ENCODE measurements around the gene UBE2H.

UBE2H gene

DNA sequence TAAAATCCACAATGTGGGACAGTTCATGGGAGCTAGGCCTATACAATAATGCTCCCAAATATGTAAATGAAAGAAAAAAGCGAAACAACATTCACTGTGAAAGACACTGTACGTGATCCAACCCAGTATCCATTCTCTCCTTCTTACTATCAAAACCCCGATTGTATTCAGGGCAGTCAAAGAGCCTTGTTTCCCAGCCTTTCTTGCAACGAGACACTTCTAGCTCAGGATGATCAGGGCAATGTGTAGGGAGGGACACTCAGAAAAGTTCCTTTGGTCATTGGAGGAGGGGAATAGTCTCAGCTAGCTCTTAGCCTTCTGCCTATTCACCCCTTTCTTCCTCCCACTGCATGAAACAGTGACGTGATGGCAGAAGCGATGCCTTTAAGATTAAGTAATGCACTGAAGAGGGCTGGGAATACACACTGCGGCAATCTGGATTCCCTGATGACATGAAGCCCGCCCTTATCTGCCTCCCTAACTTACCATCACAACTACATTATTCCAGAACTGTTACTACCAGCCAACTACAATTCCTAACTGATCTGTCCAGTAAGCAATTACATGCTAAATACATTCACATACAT, 27.3 kb downstream of the UBE2H start:
- TF ChIP-seq, protein P1, sequence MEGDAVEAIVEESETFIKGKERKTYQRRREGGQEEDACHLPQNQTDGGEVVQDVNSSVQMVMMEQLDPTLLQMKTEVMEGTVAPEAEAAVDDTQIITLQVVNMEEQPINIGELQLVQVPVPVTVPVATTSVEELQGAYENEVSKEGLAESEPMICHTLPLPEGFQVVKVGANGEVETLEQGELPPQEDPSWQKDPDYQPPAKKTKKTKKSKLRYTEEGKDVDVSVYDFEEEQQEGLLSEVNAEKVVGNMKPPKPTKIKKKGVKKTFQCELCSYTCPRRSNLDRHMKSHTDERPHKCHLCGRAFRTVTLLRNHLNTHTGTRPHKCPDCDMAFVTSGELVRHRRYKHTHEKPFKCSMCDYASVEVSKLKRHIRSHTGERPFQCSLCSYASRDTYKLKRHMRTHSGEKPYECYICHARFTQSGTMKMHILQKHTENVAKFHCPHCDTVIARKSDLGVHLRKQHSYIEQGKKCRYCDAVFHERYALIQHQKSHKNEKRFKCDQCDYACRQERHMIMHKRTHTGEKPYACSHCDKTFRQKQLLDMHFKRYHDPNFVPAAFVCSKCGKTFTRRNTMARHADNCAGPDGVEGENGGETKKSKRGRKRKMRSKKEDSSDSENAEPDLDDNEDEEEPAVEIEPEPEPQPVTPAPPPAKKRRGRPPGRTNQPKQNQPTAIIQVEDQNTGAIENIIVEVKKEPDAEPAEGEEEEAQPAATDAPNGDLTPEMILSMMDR (IDR thresholded peaks at IDR 0.05; ENCODE audit: borderline replicate concordance, control extremely low read depth, extremely low read depth, insufficient read depth, missing control alignments), result no peak
- in situ Hi-C loops (cut with MboI; ENCODE audit: low sequenced_read_pairs, unreplicated experiment), result no loop called here

DNA sequence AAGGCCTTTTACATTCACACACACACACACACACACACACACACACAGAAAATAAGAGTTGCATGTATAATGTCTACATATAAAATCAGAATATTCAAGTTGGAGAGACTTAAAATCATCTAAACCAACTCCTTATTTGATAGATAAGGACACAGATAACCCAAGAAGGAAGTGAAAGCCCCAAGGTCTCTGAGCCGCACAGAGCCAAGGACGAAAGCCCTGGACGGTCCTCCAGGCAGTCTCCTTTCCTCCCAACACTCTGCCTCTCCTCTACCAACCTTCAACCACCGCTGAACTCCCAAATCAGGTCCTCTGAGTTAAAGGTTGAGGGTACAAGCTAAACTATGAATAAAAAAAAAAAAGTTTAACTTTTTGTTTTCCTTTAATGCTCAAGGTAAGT, 28.2 kb downstream of the UBE2H start:
- DNase-seq (ENCODE audit: low spot score), result peak; percentile 47
- TF ChIP-seq, protein P1 (IDR thresholded peaks at IDR 0.05; ENCODE audit: borderline replicate concordance, control extremely low read depth, extremely low read depth, insufficient read depth, missing control alignments), result no peak
- in situ Hi-C loops (cut with MboI; ENCODE audit: low sequenced_read_pairs, unreplicated experiment), result no loop called here

More for the DNA sequence above, 27.3 kb downstream of the UBE2H start:
- DNase-seq (ENCODE audit: low spot score), result no peak

DNA sequence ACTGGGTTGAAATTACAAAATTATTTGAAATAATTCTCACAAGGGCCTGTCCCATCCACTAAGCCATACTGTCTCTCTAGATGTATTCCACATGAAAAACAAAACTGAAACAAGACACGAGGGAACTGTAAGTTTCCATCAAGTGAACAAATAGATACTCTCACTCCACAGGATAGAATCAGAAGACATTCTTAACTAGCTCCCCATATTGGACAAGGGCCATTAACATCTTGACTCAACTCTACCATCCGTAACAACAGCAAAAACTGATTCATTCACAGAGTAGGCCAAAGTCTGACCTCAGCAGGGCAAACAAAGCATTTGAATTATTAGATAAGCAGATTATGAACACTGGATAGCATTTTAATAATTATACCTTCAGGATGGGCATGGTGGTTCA, 29.1 kb downstream of the UBE2H start:
- TF ChIP-seq, protein P1 (IDR thresholded peaks at IDR 0.05; ENCODE audit: borderline replicate concordance, control extremely low read depth, extremely low read depth, insufficient read depth, missing control alignments), result no peak
- peak; percentile 52 for DNase-seq (ENCODE audit: low spot score)
- in situ Hi-C loops (cut with MboI; ENCODE audit: low sequenced_read_pairs, unreplicated experiment), result no loop called here

DNA sequence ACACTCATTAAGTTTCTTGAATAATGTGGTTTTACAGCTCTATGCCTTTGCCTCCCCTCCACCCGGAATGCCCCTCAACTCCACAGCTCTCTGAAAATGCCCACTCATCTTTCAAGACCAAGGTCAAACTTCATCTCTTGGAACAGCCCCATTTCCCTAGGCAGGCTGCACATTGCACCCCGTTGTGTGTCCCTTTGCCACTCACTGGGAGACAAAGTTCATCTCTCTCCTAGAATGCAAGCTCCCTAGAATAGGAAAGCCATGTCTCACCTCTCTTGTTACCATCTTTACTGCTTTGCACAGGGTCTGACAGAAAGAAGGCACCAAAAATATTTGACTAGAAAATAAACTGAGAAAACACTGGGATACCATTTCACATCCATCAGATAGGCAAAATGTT, 33.3 kb downstream of the UBE2H start:
- TF ChIP-seq, protein P1 (IDR thresholded peaks at IDR 0.05; ENCODE audit: borderline replicate concordance, control extremely low read depth, extremely low read depth, insufficient read depth, missing control alignments), result no peak
- in situ Hi-C loops (cut with MboI; ENCODE audit: low sequenced_read_pairs, unreplicated experiment), result no loop called here
- no peak for DNase-seq (ENCODE audit: low spot score)

DNA sequence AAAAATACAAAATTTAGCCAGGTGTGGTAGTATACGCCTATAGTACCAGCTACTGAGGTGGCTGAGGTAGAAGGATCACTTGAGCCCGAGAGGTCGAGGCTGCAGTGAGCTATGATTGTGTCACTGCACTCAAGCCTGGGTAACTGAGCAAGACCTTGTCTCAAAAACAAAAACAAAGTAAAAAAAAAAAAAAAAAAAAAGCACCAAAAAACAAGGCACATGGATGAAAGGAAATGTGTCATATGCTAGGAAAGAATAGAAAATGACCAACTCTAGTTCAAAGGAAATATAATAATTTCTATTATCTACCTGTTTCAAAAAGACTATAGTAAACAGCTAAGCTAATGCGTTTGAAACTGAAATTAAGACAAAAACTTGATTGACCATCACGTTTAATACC, 33.8 kb downstream of the UBE2H start:
- in situ Hi-C loops (cut with MboI; ENCODE audit: low sequenced_read_pairs, unreplicated experiment), result no loop called here
- DNase-seq (ENCODE audit: low spot score), result no peak
- TF ChIP-seq, protein P1 (IDR thresholded peaks at IDR 0.05; ENCODE audit: borderline replicate concordance, control extremely low read depth, extremely low read depth, insufficient read depth, missing control alignments), result no peak

DNA sequence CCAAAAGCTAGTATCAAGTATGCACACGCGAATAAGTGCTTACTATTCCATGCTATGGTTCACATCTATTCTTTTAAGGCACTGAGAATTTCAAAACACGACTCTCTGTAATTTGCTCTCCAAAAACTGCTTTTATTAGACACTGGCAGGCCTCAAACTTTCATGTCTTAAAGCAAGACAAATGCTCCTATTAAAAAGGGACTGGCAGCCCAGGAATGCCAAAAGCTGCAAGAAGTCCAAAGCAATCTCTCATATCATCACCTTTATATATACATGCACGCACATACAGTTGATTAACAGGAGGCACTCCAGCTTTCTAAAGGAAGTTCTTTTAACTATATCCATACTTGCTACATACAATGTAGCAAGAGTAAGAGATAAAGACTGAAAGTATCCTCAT, 34.8 kb downstream of the UBE2H start:
- DNase-seq (ENCODE audit: low spot score), result no peak
- in situ Hi-C loops (cut with MboI; ENCODE audit: low sequenced_read_pairs, unreplicated experiment), result no loop called here
- TF ChIP-seq, protein P1 (IDR thresholded peaks at IDR 0.05; ENCODE audit: borderline replicate concordance, control extremely low read depth, extremely low read depth, insufficient read depth, missing control alignments), result no peak
